ENCODE results near the gene LIN28B. TPM values are rescaled to one million over a fixed set of nuclear protein-coding genes. Genes with fewer than 3 reads are reported as not detected.
"Not testable (repeated sequence)": the region's sequence is repeated elsewhere in the genome, so short reads cannot be mapped to it uniquely, and the experiment has no call there.

LIN28B gene
- total RNA-seq, 4 donors from 2014 or later: not detected

- DNase-seq: no peak
- Histone ChIP-seq H3K9me3 (no peaks in the 10 kb centered on the region), H3K27ac (no peak overlapping the region), H3K4me1 (no peaks in the 10 kb centered on the region), H3K36me3 (no peaks in the 10 kb centered on the region), H3K27me3 (no peaks in the 10 kb centered on the region), H3K4me3 (no peak overlapping the region)
- TF ChIP-seq CTCF (IDR thresholded peaks at IDR 0.05) (no peak), POLR2A (IDR thresholded peaks at IDR 0.05) (no peak)
Observed at GRCh38 chr6:105078386-105078708, 121.4 kb downstream of the LIN28B start.

- Histone ChIP-seq H3K36me3 (no peaks in the 10 kb centered on the region), H3K27ac (no peak overlapping the region), H3K27me3 (no peaks in the 10 kb centered on the region), H3K9me3 (no peaks in the 10 kb centered on the region), H3K4me3 (no peak overlapping the region), H3K4me1 (no peaks in the 10 kb centered on the region)
- no peak for DNase-seq
- no peak for TF ChIP-seq CTCF (IDR thresholded peaks at IDR 0.05)
Observed at GRCh38 chr6:105080279-105080678, 123.4 kb downstream of the LIN28B start.

- not testable (repeated sequence) for H3K4me1 ChIP-seq, H3K9me3 ChIP-seq, DNase-seq, H3K27ac ChIP-seq, H3K27me3 ChIP-seq, H3K4me3 ChIP-seq, H3K36me3 ChIP-seq
Observed at GRCh38 chr6:105081662-105082061, 124.8 kb downstream of the LIN28B start.

- DNase-seq: peak in 1 of 3 donors; percentile 61
- Histone ChIP-seq H3K4me1 (no peaks in the 10 kb centered on the region), H3K4me3 (no peak overlapping the region), H3K27me3 (no peaks in the 10 kb centered on the region), H3K36me3 (no peaks in the 10 kb centered on the region), H3K27ac (no peak overlapping the region), H3K9me3 (no peaks in the 10 kb centered on the region)
- TF ChIP-seq CTCF (IDR thresholded peaks at IDR 0.05) (peak; percentile 59 to 90 (median 82)), POLR2A (IDR thresholded peaks at IDR 0.05) (no peak)
Observed at GRCh38 chr6:105087571-105088211, 130.8 kb downstream of the LIN28B start.

GRCh38 chr6:105091140-105091829, 134.4 kb downstream of the LIN28B start:
- TF ChIP-seq POLR2A (IDR thresholded peaks at IDR 0.05): no peak
- H3K27ac ChIP-seq: no peak overlapping the region
- no peaks in the 10 kb centered on the region for H3K9me3 ChIP-seq

GRCh38 chr6:105094133-105094640, 137.3 kb downstream of the LIN28B start:
- Histone ChIP-seq H3K27me3 (no peaks in the 10 kb centered on the region), H3K9me3 (no peaks in the 10 kb centered on the region), H3K27ac (no peak overlapping the region), H3K36me3 (no peaks in the 10 kb centered on the region), H3K4me1 (no peaks in the 10 kb centered on the region), H3K4me3 (no peak overlapping the region)
- no peak for TF ChIP-seq POLR2A (IDR thresholded peaks at IDR 0.05)
- TF ChIP-seq CTCF (IDR thresholded peaks at IDR 0.05): no peak
- no peak for DNase-seq

More at GRCh38 chr6:105091140-105091829, 134.4 kb downstream of the LIN28B start:
- no peaks in the 10 kb centered on the region for H3K36me3 ChIP-seq
- H3K4me3 ChIP-seq: no peak overlapping the region
- no peak for DNase-seq
- no peaks in the 10 kb centered on the region for H3K4me1 ChIP-seq
- no peaks in the 10 kb centered on the region for H3K27me3 ChIP-seq
